ENCODE data around the gene ARAF.
"Not testable (repeated sequence)": the region's sequence is repeated elsewhere in the genome, so short reads cannot be mapped to it uniquely, and the experiment has no call there.

Gene ARAF

DNA sequence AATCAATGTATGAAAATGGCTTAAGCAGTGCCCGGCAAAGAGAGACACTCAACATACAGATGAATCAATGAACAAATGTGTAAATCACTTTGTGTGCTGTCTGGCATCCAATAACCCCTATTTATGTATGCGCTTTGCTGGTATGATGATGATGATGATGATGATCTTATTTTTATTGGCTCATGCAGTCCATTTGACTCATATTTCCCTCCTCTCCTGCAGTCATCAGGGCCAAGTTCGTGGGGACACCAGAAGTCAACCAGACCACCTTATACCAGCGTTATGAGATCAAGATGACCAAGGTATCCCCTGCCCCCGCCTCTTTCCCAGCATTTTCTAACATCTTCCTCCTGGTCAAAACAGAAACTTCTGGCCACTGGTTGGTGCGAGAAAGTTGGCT, 23.7 kb downstream of the ARAF start:
- no peak for DNase-seq (ENCODE audit: low read depth in 2 of 3, low spot score in 1 of 3)

DNA sequence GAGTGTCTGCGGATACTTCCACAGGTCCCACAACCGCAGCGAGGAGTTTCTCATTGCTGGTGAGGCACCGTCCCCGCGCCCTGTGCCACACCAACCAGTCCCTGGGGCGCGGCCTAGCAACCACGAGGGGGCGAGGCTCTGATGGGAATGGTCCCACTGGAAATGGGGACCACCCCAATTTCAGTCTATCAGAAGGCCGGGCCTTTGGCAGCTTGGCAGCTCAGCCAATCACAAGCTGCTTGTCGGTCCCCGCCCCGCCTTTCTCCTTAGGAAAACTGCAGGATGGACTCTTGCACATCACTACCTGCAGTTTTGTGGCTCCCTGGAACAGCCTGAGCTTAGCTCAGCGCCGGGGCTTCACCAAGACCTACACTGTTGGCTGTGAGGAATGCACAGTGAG, 24.3 kb downstream of the ARAF start:
- DNase-seq (ENCODE audit: low read depth in 2 of 3, low spot score in 1 of 3), result no peak

DNA sequence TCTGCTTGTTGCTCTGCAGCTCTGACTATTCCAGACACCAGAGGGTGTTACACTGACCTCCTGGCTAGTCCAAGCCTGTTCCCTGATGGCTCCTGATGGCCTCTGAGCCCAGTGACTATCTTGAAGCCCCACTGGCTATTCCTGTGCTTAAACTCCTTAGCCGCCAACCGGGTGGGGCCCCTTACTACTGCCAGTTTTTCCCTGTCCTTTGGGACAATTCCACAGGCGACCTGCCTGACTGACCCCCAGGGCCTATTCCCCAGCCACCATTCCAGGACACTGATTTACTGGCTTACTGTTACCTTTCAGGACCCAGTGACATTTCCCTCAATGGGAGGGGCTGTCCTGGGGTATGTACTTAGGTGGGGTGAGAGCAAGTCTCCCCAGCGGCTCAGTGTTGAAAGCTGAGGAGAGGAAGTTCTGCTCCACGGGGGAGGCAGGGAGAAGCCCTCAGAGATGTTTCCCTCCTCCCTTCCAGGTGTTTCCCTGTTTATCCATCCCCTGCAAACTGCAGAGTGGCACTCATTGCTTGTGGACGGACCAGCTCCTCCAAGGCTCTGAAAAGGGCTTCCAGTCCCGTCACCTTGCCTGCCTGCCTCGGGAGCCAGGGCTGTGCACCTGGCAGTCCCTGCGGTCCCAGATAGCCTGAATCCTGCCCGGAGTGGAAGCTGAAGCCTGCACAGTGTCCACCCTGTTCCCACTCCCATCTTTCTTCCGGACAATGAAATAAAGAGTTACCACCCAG, 25.2 kb downstream of the ARAF start:
- no peak for DNase-seq (ENCODE audit: low read depth in 2 of 3, low spot score in 1 of 3)

DNA sequence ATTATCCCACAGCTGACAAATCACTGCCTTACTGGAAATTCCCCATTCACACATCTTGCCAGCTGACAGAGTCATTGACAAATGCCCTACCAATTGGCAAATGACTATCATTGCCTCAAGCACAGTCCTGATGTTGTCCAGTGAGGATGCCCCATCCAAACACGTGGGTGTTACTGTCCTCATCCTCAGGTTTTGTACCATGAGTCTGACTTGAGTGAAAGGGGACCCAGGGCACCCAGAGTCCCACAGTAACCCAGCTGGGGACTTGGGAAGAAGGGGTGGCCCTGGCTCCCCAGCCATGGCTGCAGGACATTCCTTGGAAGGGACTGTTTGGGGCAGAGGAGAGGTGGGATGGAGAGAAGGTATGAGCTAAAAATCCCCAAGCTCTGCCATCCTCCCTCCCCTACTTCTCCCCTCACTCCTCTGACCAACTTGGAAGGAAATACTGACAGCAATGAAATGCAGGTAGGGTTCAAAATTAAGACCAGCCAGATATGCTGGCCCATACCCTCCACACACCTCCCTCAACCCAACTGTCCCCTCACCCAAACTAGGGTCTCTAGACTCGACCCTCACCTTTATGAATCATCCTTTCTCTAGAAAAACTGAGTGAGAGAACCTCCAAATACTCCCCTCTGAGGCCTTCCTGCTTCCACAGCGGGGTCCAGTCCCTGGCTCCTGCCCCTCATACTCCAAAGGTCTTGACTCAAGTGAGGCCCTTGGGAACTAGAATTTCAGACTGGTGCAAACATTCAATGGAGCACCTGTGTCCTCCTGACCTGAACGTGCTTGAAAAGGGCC, 26.3 kb downstream of the ARAF start:
- no peak for DNase-seq (ENCODE audit: low read depth in 2 of 3, low spot score in 1 of 3)

DNA sequence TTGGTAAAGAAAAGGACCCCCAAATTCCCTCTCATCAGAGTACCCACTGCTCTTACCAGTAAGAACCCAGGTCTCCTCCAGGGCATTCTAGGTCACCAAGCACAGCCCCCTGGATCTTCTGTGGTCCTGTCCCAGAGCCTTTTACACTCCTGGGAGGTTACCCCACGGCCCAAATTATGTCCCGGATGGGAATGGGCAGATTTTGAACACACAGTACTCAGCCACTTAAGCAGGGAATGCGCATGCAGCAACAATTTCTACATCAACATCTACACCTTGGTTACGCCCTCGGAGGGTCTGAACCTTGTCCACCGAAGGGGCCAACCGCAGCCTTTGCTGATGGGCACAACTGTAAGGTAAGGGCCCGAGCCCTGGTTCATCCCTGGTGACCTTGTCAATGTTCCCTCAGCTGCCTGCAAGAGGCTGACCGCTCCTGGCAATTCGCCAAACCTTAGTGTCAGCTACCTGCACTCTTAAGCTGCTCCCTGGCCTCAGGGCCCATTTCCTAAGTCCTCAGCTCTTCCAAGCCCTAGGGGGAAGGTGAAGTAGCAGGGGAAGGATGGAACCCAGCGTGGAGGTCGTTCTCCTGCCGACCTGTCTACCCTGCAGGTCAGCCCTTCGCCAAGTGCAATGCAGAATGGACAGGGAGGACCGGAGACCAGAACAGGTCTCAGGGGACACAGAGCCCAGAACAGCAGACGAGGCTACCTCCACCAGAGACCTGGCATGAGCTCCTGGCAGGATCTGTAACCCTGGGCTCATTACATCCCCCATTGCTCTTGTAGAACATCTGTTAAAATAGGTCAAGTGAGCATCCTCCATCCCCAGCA, 27.1 kb downstream of the ARAF start:
- DNase-seq (ENCODE audit: low read depth in 2 of 3, low spot score in 1 of 3), result no peak

GRCh38 chrX:47590984-47591383, 30.0 kb downstream of the ARAF start:
- DNase-seq (ENCODE audit: low read depth in 2 of 3, low spot score in 1 of 3), result no peak

GRCh38 chrX:47593522-47593921, 32.5 kb downstream of the ARAF start:
- DNase-seq (ENCODE audit: low read depth in 2 of 3, low spot score in 1 of 3), result no peak

DNA sequence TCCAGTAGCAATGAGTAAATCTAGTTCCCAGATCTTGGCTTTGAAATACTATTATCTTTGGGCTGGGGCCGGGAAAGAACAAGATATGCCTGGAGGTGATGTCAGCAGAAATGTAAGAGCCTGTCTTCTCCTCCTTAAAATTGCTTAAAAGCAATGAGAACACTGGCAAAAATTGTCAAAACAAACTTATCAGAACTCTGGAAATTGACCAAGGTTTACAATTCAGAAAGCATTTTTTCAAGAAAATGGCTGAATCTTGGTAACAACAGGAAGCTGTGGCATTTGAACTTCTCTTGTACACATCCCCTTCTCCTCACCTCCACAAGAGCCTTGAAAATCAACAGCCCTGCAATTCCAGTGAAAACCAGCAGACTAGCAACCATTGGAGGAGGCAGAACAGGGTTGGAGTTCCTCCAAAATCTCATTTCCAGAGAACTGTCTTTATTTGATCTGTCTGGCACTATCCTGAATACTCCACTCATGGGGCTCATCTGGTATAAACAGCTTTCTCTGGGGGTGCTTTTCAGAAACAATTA, 34.8 kb downstream of the ARAF start:
- no peak for DNase-seq (ENCODE audit: low read depth in 2 of 3, low spot score in 1 of 3)

GRCh38 chrX:47596256-47596655, 35.3 kb downstream of the ARAF start:
- no peak for DNase-seq (ENCODE audit: low read depth in 2 of 3, low spot score in 1 of 3)

DNA sequence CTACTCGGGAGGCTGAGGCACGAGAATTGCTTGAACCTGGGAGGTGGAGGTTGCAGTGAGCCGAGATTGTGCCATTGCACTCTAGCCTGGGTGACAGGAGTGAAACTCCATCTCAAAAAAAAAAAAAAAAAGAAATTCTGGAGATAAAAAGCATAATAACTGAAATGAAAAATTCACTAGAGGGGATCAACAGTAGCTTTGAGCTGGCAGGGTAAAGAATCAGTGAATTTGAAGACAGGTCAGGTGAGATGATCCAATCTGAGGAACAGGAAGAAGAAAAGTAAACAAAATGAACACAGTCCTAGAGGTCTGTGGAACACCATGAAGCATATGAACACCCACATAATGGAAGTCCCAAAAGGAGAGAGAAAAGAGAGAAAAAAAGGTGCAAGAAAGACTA, 36.2 kb downstream of the ARAF start:
- no peak for DNase-seq (ENCODE audit: low read depth in 2 of 3, low spot score in 1 of 3)

DNA sequence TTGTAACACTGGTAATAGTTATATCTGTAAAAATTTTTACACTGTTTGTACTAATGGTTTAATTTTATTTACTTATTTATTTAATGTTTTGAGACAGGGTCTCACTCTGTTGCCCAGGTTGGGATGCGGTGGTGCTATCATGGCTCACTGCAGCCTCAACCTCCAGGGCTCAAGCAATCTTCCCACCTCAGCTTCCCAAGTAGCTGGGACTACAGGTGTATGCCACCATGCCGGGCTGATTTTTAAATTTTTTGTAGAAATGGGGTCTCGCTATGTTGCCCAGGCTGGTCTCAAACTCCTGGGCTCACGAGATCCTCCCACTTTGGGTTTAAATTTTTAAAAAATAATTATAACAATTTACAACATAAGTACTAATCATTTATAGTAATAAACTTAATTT, 42.1 kb downstream of the ARAF start:
- DNase-seq (ENCODE audit: low read depth in 2 of 3, low spot score in 1 of 3), result not testable (repeated sequence)

DNA sequence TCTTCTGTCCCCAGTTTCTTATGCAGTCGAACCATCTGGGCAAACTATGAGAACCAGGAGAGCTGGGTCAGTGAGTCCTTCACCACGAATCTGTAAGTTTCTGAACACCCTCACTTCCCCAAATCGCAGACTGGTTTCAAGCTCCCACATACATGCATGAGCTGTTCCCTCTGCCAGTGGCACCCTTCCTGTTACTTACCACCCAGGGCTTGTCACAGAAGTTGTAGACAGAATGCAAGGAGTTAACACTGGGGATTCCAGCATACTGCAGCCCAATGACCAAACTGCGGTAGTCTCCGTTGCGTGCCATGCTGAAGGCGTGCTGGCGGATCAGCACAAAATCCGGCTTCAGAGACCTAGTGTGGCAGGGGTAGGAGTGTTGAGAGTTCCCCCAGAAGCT, 44.0 kb downstream of the ARAF start:
- DNase-seq (ENCODE audit: low read depth in 2 of 3, low spot score in 1 of 3), result no peak

DNA sequence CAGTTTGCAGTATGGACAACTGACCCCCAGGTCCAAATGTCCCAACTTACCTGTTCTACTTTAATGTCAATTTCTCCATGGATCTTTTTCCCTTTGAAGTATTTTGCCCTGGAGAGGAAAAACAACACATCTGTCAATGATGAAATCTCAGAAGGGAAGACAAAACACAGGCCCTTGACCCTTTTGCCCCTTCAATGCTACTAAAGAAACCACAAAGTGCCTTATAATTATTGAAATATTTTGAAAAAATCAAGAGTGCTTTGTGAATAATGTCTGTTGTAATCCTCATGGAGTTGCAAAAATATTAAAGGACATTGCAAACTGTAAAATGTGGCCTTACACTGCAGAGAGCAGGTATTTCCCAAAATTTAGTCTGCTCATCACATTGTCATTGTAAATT, 46.1 kb downstream of the ARAF start:
- DNase-seq (ENCODE audit: low read depth in 2 of 3, low spot score in 1 of 3), result no peak

DNA sequence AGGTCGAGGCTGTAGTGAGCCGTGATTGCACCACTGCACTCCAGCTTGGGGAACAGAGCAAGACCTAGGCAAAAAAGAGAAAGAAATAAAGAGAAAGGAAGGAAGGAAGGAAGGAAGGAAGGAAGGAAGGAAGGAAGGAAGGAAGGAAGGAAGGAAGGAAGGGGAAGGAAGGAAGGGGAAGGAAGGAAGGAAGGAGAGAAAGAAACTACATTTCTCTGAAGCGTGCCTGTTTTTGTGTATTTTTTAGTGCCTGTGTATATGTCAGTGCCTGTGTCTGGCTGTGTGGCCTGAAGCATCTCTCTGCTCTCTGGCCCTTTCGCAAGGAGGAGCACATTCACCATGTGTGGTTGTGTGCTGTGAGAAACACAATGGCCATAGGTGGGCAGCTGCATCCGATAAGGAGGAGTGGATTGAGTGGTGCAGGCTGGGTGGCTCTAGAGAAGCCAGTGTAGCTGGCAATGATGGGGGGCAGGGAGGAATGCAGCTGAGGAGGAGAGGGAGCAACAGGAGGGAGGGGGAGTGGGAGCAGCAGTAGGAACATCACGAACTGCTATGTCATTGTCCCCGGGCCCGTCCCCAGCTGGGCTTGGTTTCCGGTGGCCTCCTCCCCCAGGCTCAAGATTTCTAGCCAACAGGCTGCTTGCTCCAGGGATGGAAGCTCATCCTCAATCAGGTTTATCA, 47.3 kb downstream of the ARAF start:
- DNase-seq (ENCODE audit: low read depth in 2 of 3, low spot score in 1 of 3), result no peak

DNA sequence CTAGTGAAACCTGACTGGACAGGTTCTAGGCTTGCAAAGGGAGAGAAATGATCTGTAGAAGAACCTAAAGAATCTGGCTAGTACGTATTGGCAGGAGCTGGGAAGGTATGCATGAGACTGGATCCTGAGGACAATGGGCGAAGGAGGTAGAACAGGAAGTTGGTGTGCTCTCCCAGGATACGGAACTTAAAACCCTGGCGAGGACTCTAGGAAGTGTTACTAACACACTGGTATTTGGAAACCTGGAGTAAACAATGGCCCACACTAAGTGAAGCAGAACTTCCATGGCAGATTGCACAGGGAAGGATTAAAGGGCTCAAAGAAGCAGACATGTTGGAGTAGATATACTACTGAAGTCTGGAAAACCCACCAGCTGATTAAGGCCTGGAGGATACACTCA, 49.5 kb downstream of the ARAF start:
- no peak for DNase-seq (ENCODE audit: low read depth in 2 of 3, low spot score in 1 of 3)

- DNase-seq (ENCODE audit: low read depth in 2 of 3, low spot score in 1 of 3), result no peak
Observed at GRCh38 chrX:47611489-47611888, 50.5 kb downstream of the ARAF start.

DNA sequence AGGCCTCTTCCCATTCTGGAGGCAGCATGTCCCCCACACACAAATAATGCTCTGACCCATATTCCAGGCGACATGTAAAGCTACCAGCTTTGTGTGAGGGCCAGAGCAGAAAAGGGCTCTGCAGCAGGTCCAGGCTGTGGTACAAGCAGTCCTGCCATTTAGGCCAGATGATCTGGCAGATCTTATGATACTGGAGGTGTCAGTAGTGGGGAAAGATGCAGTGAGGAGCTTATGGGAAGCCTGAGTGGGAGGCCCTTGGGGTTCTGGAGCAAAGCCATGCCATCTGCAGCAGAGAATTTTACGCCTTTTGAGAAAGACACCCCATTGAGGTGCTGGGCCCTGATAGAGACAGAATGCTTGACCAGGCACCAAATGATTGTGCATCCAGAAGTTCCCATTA, 50.9 kb downstream of the ARAF start:
- DNase-seq (ENCODE audit: low read depth in 2 of 3, low spot score in 1 of 3), result no peak

DNA sequence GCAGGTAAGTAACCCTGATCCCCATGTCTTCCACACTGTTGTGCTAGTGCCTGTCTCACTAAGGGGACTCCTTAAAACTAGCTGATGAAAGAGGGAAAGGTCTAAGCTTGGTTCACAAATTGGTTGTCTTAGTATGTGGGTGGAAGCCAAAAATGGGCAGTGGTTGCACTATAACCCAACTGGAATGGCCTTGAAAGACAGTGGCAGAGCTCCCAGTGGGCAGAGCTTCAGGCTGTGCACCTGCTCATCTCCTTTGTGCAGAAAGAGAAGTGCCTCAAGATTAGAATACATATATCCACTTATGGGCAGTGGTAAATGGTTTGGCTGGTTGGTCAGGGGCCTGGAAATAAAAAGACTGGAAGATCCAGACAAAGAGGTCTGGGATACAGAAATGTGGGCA, 51.4 kb downstream of the ARAF start:
- DNase-seq (ENCODE audit: low read depth in 2 of 3, low spot score in 1 of 3), result no peak

GRCh38 chrX:47613082-47613481, 52.1 kb downstream of the ARAF start:
- DNase-seq (ENCODE audit: low read depth in 2 of 3, low spot score in 1 of 3), result no peak

GRCh38 chrX:47614618-47615017, 53.6 kb downstream of the ARAF start:
- DNase-seq (ENCODE audit: low read depth in 2 of 3, low spot score in 1 of 3), result no peak

DNA sequence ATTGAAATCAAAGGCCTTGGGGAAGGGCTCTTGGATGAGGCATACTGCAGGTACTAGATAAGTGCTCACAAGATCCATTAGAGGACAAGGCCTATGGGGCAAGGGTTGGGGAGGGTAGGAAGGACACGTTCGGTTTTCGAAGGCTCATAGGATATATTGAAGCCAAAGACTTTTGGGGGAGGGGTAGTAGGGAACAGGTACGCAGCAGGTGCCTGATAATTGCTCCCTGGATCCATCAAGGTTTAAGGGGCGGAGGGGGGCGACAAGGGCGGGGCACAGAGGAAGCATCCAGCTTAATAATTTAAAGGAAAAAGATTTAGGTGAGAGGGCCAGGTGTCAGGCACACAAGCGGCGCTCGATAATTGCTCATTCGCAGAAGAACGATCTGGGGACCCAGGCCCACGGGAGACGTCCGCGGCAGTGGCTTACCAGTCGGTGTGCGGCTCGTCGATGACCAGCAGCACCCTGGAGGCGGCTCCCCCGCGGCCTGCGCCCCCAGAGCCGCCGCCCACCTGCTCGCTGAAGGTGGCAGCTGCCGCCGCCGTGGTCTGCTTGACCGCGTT, 58.0 kb downstream of the ARAF start:
- DNase-seq (ENCODE audit: low read depth in 2 of 3, low spot score in 1 of 3), result no peak

Data from stimulated activated CD4-positive, alpha-beta T cell treated with anti-CD3 and anti-CD28 coated beads, Interleukin-12 subunit alpha, Interleukin-12 subunit beta, amount 100 ng/mL, for 48 hours (primary cell).